DOHH2 (cell line): ENCODE results near the gene MACIR.

Experiments
- H3F3A ChIP-seq: fragments of 200-600 bp; sonication (generic), shearing (Covaris generic); 2 replicates; pipeline ENCODE4 v1.6.0; 2016; ENCODE audit warnings: antibody characterized with exemption, mild to moderate bottlenecking; ENCODE audit not compliant: control insufficient read depth, insufficient read depth
- H3K27ac ChIP-seq: fragments of 200-600 bp; sonication (generic); 2 replicates; pipeline ENCODE4 v1.5.1; 2014; ENCODE audit warnings: low read depth, mild to moderate bottlenecking, low read length, moderate library complexity
- H3K27me3 ChIP-seq: fragments of 200-600 bp; sonication (generic); 2 replicates; pipeline ENCODE4 v1.6.1; 2014; ENCODE audit warnings: mild to moderate bottlenecking, low read length, mixed read lengths; ENCODE audit not compliant: control insufficient read depth
- H3K36me3 ChIP-seq: fragments of 200-600 bp; sonication (generic); 2 replicates; pipeline ENCODE4 v1.6.1; 2014; ENCODE audit warnings: mild to moderate bottlenecking, low read length, moderate library complexity, mixed read lengths; ENCODE audit not compliant: control insufficient read depth
- H3K4me1 ChIP-seq: fragments of 200-600 bp; sonication (generic); 2 replicates; pipeline ENCODE4 v1.6.1; 2014; ENCODE audit warnings: mild to moderate bottlenecking, low read length, mixed read lengths; ENCODE audit not compliant: control insufficient read depth
- H3K4me2 ChIP-seq: fragments of 200-600 bp; sonication (generic); 2 replicates; pipeline ENCODE4 v1.6.0; 2014; ENCODE audit warnings: mild to moderate bottlenecking, low read length, moderate library complexity
- H3K4me3 ChIP-seq: fragments of 200-600 bp; sonication (generic); 2 replicates; pipeline ENCODE4 v1.5.1; 2014; ENCODE audit warnings: mild to moderate bottlenecking, low read length, mixed read lengths
- H3K79me2 ChIP-seq: fragments of 200-600 bp; sonication (generic); 2 replicates; pipeline ENCODE4 v1.6.1; 2014; ENCODE audit warnings: mild to moderate bottlenecking, low read length, mixed read lengths; ENCODE audit not compliant: control insufficient read depth
- H3K9me2 ChIP-seq: fragments of 200-600 bp; sonication (generic); replicated peaks from 2 replicates; pipeline ENCODE4 v1.6.1; 2014; ENCODE audit warnings: mild to moderate bottlenecking, low read length, mixed read lengths; ENCODE audit not compliant: control insufficient read depth
- H3K9me3 ChIP-seq: fragments of 200-600 bp; sonication (generic); 2 replicates; pipeline ENCODE4 v1.6.1; 2014; ENCODE audit warnings: antibody characterized with exemption, low read length, mixed read lengths; ENCODE audit not compliant: control insufficient read depth, insufficient read depth
- H4K20me1 ChIP-seq: fragments of 200-600 bp; sonication (generic); 2 replicates; pipeline ENCODE4 v1.6.0; 2014; ENCODE audit warnings: low read depth, mild to moderate bottlenecking, antibody characterized with exemption, low read length, moderate library complexity; ENCODE audit not compliant: control insufficient read depth, insufficient read depth
- EZH2phosphoT487 ChIP-seq: fragments of 200-600 bp; sonication (generic); IDR thresholded peaks from 2 replicates; pipeline ENCODE4 v1.6.1; 2017; ENCODE audit warnings: borderline replicate concordance, mild to moderate bottlenecking, antibody characterized with exemption, low read length, moderate library complexity, mixed read lengths
- TF ChIP-seq, protein P1 (sequence below): fragments of 200-600 bp; sonication (generic); IDR thresholded peaks from one replicate; pipeline ENCODE4 v1.5.1; 2014; ENCODE audit warnings: antibody characterized with exemption, mild to moderate bottlenecking, low read depth, low read length; ENCODE audit not compliant: poor library complexity, severe bottlenecking

Gene MACIR

DNA sequence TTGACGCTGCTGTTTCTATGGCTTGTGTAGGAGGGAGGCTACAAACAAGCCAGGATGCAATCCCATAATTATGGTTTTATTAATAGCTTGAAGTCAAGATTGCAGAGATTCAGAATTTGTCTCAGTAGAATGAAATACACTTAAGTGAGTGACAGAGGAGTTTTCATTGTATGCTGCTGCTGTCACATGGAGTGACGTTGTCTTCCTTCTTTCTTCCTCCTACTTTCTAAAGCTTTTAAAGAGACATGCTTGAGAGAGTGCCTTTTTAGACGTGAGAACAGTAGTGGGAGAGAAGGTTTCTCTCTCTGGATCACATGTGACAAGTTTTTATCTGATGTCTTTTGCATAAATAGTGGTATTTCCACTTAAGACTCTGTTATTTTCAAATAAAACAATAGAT, 48.9 kb downstream of the MACIR start:
- Histone ChIP-seq H3K4me2 (no peak overlapping the region), H3K4me1 (no peaks in the 10 kb centered on the region)

DNA sequence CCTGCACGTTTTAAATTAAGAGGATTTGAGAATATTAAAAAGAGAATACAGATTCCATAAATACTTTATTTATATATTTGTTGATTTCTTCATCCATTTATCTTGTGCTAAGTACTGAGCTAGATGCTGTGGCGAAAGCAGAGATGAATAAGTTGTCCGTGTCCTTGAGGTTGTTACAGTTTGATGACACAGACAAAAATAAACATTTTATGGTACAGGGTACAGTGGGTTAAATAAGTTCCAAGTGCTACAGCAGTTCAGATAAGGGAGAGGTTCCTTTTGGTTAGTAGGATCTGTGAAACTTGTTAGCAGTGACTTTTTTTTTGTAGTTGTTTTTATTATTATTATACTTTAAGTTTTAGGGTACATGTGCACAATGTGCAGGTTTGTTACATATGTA, 50.2 kb downstream of the MACIR start:
- no peak overlapping the region for H3K4me2 ChIP-seq
- H3K27me3 ChIP-seq: no peaks in the 10 kb centered on the region
- no peaks in the 10 kb centered on the region for H3K79me2 ChIP-seq
- H3K9me3 ChIP-seq: no peaks in the 10 kb centered on the region
- no peaks in the 10 kb centered on the region for H4K20me1 ChIP-seq
- H3K9me2 ChIP-seq: no peaks in the 10 kb centered on the region; the same call in 1 of the 2 replicates
- H3K4me1 ChIP-seq: no peaks in the 10 kb centered on the region
- no peak overlapping the region for H3K4me3 ChIP-seq
- H3K27ac ChIP-seq: no peak overlapping the region
- no peaks in the 10 kb centered on the region for H3F3A ChIP-seq
- no peak for TF ChIP-seq EZH2phosphoT487
- TF ChIP-seq, protein P1, sequence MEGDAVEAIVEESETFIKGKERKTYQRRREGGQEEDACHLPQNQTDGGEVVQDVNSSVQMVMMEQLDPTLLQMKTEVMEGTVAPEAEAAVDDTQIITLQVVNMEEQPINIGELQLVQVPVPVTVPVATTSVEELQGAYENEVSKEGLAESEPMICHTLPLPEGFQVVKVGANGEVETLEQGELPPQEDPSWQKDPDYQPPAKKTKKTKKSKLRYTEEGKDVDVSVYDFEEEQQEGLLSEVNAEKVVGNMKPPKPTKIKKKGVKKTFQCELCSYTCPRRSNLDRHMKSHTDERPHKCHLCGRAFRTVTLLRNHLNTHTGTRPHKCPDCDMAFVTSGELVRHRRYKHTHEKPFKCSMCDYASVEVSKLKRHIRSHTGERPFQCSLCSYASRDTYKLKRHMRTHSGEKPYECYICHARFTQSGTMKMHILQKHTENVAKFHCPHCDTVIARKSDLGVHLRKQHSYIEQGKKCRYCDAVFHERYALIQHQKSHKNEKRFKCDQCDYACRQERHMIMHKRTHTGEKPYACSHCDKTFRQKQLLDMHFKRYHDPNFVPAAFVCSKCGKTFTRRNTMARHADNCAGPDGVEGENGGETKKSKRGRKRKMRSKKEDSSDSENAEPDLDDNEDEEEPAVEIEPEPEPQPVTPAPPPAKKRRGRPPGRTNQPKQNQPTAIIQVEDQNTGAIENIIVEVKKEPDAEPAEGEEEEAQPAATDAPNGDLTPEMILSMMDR: no peak
- no peaks in the 10 kb centered on the region for H3K36me3 ChIP-seq

More for the DNA sequence above, 48.9 kb downstream of the MACIR start:
- TF ChIP-seq, protein P1: no peak
- no peak for TF ChIP-seq EZH2phosphoT487
- Histone ChIP-seq H3K9me2 (no peaks in the 10 kb centered on the region; the same call in 1 of the 2 replicates), H3K27ac (no peak overlapping the region), H3F3A (no peaks in the 10 kb centered on the region), H3K27me3 (no peaks in the 10 kb centered on the region), H3K9me3 (no peaks in the 10 kb centered on the region), H3K79me2 (no peaks in the 10 kb centered on the region), H4K20me1 (no peaks in the 10 kb centered on the region), H3K4me3 (no peak overlapping the region), H3K36me3 (no peaks in the 10 kb centered on the region)

DNA sequence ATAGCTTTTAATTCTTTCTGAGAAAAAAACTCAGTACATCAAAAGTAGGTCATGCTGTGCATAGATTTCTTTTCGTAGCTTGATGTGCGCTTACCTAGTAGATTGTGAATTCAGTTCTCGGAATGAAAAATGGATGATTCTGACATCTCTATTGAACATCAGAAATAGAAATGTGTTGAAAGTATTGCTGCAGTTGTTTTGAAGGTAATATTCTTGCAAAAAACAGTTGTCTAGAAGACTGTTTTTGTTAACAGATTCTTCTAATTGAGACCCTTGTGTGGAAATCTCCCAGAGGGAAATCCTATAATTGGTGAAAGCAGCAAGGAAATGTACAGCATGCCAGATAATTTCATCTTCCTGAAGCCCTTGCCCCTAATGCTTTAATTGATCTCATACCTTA, 54.5 kb downstream of the MACIR start:
- H3K9me2 ChIP-seq: no peaks in the 10 kb centered on the region
- TF ChIP-seq EZH2phosphoT487: no peak
- TF ChIP-seq, protein P1: no peak
- no peaks in the 10 kb centered on the region for H3K9me3 ChIP-seq
- no peak overlapping the region for H3K27ac ChIP-seq
- no peaks in the 10 kb centered on the region for H3K27me3 ChIP-seq
- H3K79me2 ChIP-seq: no peaks in the 10 kb centered on the region
- H4K20me1 ChIP-seq: no peaks in the 10 kb centered on the region
- no peaks in the 10 kb centered on the region for H3K36me3 ChIP-seq
- no peaks in the 10 kb centered on the region for H3K4me1 ChIP-seq
- no peaks in the 10 kb centered on the region for H3F3A ChIP-seq
- H3K4me2 ChIP-seq: no peak overlapping the region
- H3K4me3 ChIP-seq: no peak overlapping the region
